RWPE2 (cell line): ENCODE measurements around the gene VMO1.

Experiments used
- ATAC-seq: fragments of 200-7000 bp; cut with Tn5 transposase; 3 replicates; pipeline ENCODE4 v1.9.1; 2021; ENCODE audit warnings: low read depth
- DNase-seq: peaks from one replicate; pipeline ENCODE4 v3.0.0-alpha.2; 2020; ENCODE audit warnings: low spot score
- H3K27ac ChIP-seq: fragments of 450-650 bp; 2 replicates; pipeline ENCODE4 v1.5.1; 2017; ENCODE audit warnings: mild to moderate bottlenecking; ENCODE audit not compliant: poor library complexity, severe bottlenecking
- H3K27me3 ChIP-seq: fragments of 250-450 bp; sonication (Bioruptor Pico); 2 replicates; pipeline ENCODE4 v1.5.1; 2021; ENCODE audit warnings: mild to moderate bottlenecking, moderate library complexity; ENCODE audit not compliant: insufficient read depth, poor library complexity, severe bottlenecking
- H3K36me3 ChIP-seq: fragments of 250-450 bp; sonication (Bioruptor Pico); 2 replicates; pipeline ENCODE4 v1.5.1; 2020; ENCODE audit warnings: low read depth, mild to moderate bottlenecking, moderate library complexity
- H3K4me1 ChIP-seq: fragments of 250-450 bp; sonication (Bioruptor Pico); 2 replicates; pipeline ENCODE4 v1.5.1; 2021; ENCODE audit warnings: mild to moderate bottlenecking, moderate library complexity; ENCODE audit not compliant: insufficient read depth, poor library complexity, severe bottlenecking
- H3K4me3 ChIP-seq: fragments of 250-450 bp; sonication (Bioruptor Pico); 2 replicates; pipeline ENCODE4 v1.5.1; 2021; ENCODE audit warnings: mild to moderate bottlenecking, moderate library complexity; ENCODE audit not compliant: severe bottlenecking
- H3K9me3 ChIP-seq: fragments of 250-450 bp; sonication (Bioruptor Pico); 2 replicates; pipeline ENCODE4 v1.5.1; 2021; ENCODE audit warnings: mild to moderate bottlenecking, moderate library complexity; ENCODE audit not compliant: severe bottlenecking
- CTCF ChIP-seq: fragments of 450-650 bp; IDR thresholded peaks from one replicate; pipeline ENCODE4 v1.5.1; 2017; ENCODE audit warnings: mild to moderate bottlenecking, moderate library complexity; ENCODE audit not compliant: poor library complexity, severe bottlenecking

VMO1 gene

DNA sequence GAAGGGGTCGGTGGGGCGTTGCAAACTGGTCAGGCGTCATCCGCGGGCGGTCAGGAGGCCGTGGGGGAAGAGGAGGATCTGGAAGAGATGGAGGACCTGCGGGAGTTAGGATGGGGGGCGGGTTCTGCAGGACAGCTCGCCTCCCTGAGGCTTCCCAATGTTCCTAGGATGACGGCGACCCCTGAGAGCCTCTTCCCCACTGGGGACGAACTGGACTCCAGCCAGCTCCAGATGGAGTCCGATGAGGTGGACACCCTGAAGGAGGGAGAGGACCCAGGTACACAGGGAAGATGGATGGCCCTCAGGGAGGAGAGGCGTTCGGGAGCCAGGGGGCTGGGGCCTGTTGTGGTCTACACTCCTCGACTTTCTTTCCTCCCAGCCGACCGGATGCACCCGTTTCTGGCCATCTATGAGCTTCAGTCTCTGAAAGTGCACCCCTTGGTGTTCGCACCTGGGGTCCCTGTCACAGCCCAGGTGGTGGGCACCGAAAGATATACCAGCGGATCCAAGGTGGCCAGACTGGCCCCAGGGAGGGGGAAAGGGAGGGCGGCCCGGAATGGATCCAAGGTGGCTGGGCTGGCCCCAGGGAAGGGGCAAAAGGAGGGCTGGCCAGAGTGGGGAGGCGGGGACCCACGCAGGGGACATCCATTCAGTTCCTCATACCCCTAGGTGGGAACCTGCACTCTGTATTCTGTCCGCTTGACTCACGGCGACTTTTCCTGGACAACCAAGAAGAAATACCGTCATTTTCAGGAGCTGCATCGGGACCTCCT lies 21.6 kb upstream of the VMO1 start:
- Histone ChIP-seq H3K9me3 (no peaks in the 10 kb centered on the region), H3K36me3 (peaks cover 22% of the 10 kb centered on the region), H3K27ac (peak overlapping the region; percentile 32), H3K4me1 (peaks cover 4% of the 10 kb centered on the region), H3K27me3 (no peaks in the 10 kb centered on the region), H3K4me3 (peak overlapping the region; percentile 97)
- no peak for TF ChIP-seq CTCF
- DNase-seq (no peak), ATAC-seq (no peak)

DNA sequence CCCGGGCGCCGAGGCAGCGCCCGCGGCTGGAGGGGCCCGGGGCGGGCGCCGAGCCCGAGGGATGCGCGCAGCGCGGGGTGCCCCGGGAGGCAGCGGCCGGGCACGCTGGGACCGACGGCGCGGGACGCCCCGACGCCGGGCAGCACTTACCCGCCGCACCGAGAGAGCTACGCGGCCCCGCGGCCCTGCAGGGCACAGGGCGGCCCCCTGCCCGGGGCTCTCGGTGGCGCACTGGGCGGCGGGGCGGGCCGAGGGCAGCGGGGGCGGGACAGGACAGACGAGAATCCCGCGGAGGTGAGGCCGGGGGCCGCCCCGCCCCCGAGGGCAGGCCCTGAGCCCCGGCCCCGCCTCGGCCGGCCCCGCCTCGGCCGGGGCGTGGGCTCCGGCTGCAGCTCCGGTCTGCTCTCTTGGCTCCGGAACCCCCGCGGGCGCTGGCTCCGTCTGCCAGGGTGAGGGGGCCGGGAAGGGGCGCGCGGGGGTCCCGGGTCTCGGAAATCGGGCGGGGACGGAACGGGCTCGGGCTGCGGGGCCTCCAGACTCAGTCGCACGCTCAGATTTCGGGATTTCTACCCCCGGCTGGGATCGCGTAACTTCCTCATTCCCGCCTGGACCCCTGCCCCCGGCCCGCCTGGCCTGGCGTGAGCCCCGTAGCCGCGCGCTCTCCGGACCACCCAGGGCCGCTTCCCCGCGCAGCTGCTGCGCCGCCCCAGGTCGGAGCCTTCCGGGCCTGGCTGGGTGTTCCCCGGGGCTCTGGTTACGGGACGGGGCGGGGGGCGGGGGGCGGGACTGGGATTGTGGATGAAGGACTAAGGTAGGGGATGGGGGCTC lies 20.8 kb upstream of the VMO1 start, which contains the start of gene PLD2:
Gene PLD2 (plus strand): TSS at position 376 of the 828 bp plus-strand sequence. CDS start 621 bp downstream, outside the sequence.
- no peaks in the 10 kb centered on the region for H3K9me3 ChIP-seq
- H3K27me3 ChIP-seq = no peaks in the 10 kb centered on the region
- peaks cover 22% of the 10 kb centered on the region for H3K36me3 ChIP-seq
- TF ChIP-seq CTCF = no peak
- ATAC-seq (peak; percentile 96), DNase-seq (peak; percentile 82)
- H3K4me3 ChIP-seq = peak within 1 kb of the TSS; percentile 97
- peaks cover 4% of the 10 kb centered on the region for H3K4me1 ChIP-seq
- peak within 1 kb of the TSS; percentile 32 for H3K27ac ChIP-seq

- TF ChIP-seq CTCF = no peak
- H3K36me3 ChIP-seq = peaks cover 22% of the 10 kb centered on the region
- no peaks in the 10 kb centered on the region for H3K9me3 ChIP-seq
- H3K4me3 ChIP-seq = peak overlapping the region; percentile 97
- peaks cover 4% of the 10 kb centered on the region for H3K4me1 ChIP-seq
- peak overlapping the region; percentile 32 for H3K27ac ChIP-seq
- peak; percentile 9 for ATAC-seq
- H3K27me3 ChIP-seq = no peaks in the 10 kb centered on the region
- DNase-seq = no peak
Measured at GRCh38 chr17:4806456-4806776, 20.3 kb upstream of the VMO1 start.

DNA sequence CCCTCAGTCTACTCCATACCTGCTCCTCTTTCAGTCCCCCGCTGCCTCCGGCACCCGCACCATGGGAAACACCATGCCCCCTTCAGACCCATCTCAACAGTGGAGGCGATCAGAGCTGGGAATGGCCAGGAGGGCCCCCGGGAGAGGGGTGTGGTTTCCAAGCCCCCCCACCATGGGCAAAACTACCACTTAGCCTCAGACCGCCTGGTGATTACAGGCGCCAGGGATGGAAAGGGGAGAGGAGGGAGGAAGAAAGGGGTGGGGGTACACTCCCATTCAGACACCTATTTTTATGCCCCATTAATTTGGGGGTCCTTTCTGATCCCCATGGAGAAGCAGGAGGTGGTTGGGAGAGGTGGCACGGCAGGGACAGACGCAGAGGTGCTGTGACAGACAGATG lies 16.1 kb upstream of the VMO1 start, which contains the start of gene C17orf114:
Gene C17orf114 (minus strand): TSS at position 101 of the 400 bp plus-strand sequence.
- DNase-seq (no peak), ATAC-seq (no peak)
- Histone ChIP-seq H3K4me3 (no peak within 1 kb of the TSS), H3K4me1 (peaks cover 4% of the 10 kb centered on the region), H3K36me3 (peaks cover 19% of the 10 kb centered on the region), H3K9me3 (no peaks in the 10 kb centered on the region), H3K27ac (no peak within 1 kb of the TSS), H3K27me3 (no peaks in the 10 kb centered on the region)
- no peak for TF ChIP-seq CTCF
